Colonic mucosa (tissue), 4 donors: ENCODE measurements around the gene SAGE1. TPM values are rescaled to one million over a fixed set of nuclear protein-coding genes. Genes with fewer than 3 reads are reported as not detected.
"Not testable (repeated sequence)": the region's sequence is repeated elsewhere in the genome, so short reads cannot be mapped to it uniquely, and the experiment has no call there.

Experiments used
- DNase-seq: peaks from one replicate; pipeline ENCODE4 v3.0.0-alpha.2; 2020
- H3K27ac ChIP-seq: fragments of 200-600 bp; one replicate; pipeline ENCODE4 v1.8.0; 2021
- H3K27me3 ChIP-seq: fragments of 200-600 bp; one replicate; pipeline ENCODE4 v1.8.0; 2021
- H3K36me3 ChIP-seq: fragments of 200-600 bp; one replicate; pipeline ENCODE4 v1.8.0; 2021
- H3K4me1 ChIP-seq: fragments of 200-600 bp; one replicate; pipeline ENCODE4 v1.8.0; 2021; ENCODE audit warnings: mild to moderate bottlenecking
- H3K4me3 ChIP-seq: fragments of 200-600 bp; one replicate; pipeline ENCODE4 v1.8.0; 2021
- H3K9ac ChIP-seq, 2 donors: one replicate each; pipeline ENCODE4 v1.7.0; 2013; ENCODE audit warnings: control low read depth in 2 of 2, low read depth in 2 of 2, low read length in 2 of 2
- H3K9me3 ChIP-seq: fragments of 200-600 bp; one replicate; pipeline ENCODE4 v1.8.0; 2021
- intact Hi-C: fragments of 100-400 bp; cut with DNase I; formaldehyde crosslinking; loops from one replicate; pipeline ENCODE4 v1.14.1; 2022
- total RNA-seq, 2 donors: library from RNA; stranded (reverse); fragmentation: NEBNext Ultra II Directional in 1 of 2; extraction: Animal tissue kit (Norgen Biotek cat#: 25700) in 1 of 2; gene quantifications; one replicate each; pipeline ENCODE4 v1.2.1, GENCODE V29; 2021
- TF ChIP-seq, protein P1 (sequence below): fragments of 200-600 bp; IDR thresholded peaks from one replicate; pipeline ENCODE4 v1.8.0; 2022; ENCODE audit warnings: antibody characterized with exemption, mild to moderate bottlenecking
- donor health status: healthy.
- donor health status: DM: no; HTN: no; CAD: no.
- donor health status: DM: no; HTN: no; CAD: no.

The SAGE1 gene
- total RNA-seq, 2 donors from 2014 or later, result 0.07 TPM; not detected in 1

- TF ChIP-seq, protein P1, sequence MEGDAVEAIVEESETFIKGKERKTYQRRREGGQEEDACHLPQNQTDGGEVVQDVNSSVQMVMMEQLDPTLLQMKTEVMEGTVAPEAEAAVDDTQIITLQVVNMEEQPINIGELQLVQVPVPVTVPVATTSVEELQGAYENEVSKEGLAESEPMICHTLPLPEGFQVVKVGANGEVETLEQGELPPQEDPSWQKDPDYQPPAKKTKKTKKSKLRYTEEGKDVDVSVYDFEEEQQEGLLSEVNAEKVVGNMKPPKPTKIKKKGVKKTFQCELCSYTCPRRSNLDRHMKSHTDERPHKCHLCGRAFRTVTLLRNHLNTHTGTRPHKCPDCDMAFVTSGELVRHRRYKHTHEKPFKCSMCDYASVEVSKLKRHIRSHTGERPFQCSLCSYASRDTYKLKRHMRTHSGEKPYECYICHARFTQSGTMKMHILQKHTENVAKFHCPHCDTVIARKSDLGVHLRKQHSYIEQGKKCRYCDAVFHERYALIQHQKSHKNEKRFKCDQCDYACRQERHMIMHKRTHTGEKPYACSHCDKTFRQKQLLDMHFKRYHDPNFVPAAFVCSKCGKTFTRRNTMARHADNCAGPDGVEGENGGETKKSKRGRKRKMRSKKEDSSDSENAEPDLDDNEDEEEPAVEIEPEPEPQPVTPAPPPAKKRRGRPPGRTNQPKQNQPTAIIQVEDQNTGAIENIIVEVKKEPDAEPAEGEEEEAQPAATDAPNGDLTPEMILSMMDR, result no peak
- intact Hi-C loops, result no loop called here
- DNase-seq, result no peak
- Histone ChIP-seq H3K9me3 (no peaks in the 10 kb centered on the region), H3K27ac (no peak overlapping the region), H3K9ac (no peak overlapping the region), H3K27me3 (no peaks in the 10 kb centered on the region), H3K36me3 (no peaks in the 10 kb centered on the region), H3K4me3 (no peak overlapping the region), H3K4me1 (no peaks in the 10 kb centered on the region)
These were observed 735 bp upstream of the SAGE1 start for GRCh38 chrX:135892781-135893180.

DNA sequence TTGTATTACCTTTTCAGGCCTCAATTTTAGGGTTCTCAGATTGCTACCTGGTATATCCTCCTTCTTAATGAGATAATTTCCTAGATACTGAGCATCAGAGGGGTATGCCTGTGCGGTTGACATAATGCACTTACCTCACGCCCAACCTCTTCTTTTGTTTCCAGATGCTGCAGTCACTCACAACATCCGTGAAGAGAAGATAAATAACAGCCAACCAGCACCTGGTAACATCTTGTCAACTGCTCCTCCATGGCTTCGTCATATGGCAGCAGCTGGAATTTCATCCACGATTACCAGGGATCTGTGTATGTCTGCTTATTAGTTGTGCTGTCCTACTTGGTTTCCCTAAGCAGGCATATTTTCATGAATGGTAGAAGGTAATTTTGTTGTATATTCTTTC lies 16.7 kb downstream of the SAGE1 start:
- TF ChIP-seq, protein P1, result no peak
- no peak for DNase-seq
- intact Hi-C loops, result no loop called here
- no peak overlapping the region for H3K9ac ChIP-seq
- no peak overlapping the region for H3K27ac ChIP-seq
- no peak overlapping the region for H3K4me3 ChIP-seq
- H3K36me3 ChIP-seq, result no peaks in the 10 kb centered on the region
- no peaks in the 10 kb centered on the region for H3K9me3 ChIP-seq
- no peaks in the 10 kb centered on the region for H3K27me3 ChIP-seq
- no peaks in the 10 kb centered on the region for H3K4me1 ChIP-seq

GRCh38 chrX:135914404-135914803 lies 20.9 kb downstream of the SAGE1 start:
- TF ChIP-seq, protein P1, result no peak
- no peak overlapping the region for H3K4me3 ChIP-seq
- no peaks in the 10 kb centered on the region for H3K36me3 ChIP-seq
- no peak overlapping the region for H3K9ac ChIP-seq
- no peaks in the 10 kb centered on the region for H3K27me3 ChIP-seq
- H3K4me1 ChIP-seq, result no peaks in the 10 kb centered on the region
- no peak overlapping the region for H3K27ac ChIP-seq
- intact Hi-C loops, result no loop called here
- no peak for DNase-seq
- H3K9me3 ChIP-seq, result no peaks in the 10 kb centered on the region

GRCh38 chrX:135920516-135920915 lies 27.0 kb downstream of the SAGE1 start:
- intact Hi-C loops, DNase-seq, H3K27ac ChIP-seq: not testable (repeated sequence)

DNA sequence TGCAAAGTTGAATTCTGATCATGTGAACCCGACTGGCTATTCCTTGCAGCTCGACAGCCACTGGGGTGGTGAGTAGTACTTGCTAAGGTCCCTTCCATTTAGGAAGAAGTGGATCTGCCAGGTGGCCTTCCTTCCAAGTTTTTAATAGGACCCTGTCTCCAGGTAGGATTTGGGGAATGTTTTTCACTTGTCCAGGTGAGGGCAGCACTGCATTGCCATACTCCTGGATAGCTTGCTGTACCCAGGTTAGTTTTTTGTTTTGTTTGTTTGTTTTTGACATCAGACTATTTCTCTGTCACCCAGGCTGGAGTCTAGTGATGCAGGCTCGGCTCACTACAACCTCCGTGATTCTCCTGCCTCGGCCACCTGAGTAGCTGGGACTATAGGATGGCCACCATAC lies 29.8 kb downstream of the SAGE1 start:
- Histone ChIP-seq H3K9me3 (no peaks in the 10 kb centered on the region), H3K27ac (no peak overlapping the region), H3K9ac (no peak overlapping the region), H3K4me3 (no peak overlapping the region), H3K4me1 (no peaks in the 10 kb centered on the region), H3K27me3 (no peaks in the 10 kb centered on the region), H3K36me3 (no peaks in the 10 kb centered on the region)
- intact Hi-C loops, result no loop called here
- TF ChIP-seq, protein P1, result no peak
- no peak for DNase-seq

More at GRCh38 chrX:135920516-135920915, 27.0 kb downstream of the SAGE1 start:
- H3K4me1 ChIP-seq, H3K36me3 ChIP-seq, H3K9ac ChIP-seq, H3K27me3 ChIP-seq, H3K4me3 ChIP-seq, H3K9me3 ChIP-seq: not testable (repeated sequence)

- intact Hi-C loops, result no loop called here
- TF ChIP-seq, protein P1, result no peak
- no peak overlapping the region for H3K4me3 ChIP-seq
These were observed 34.4 kb downstream of the SAGE1 start for GRCh38 chrX:135927897-135928296.

More at GRCh38 chrX:135927897-135928296, 34.4 kb downstream of the SAGE1 start:
- no peak overlapping the region for H3K9ac ChIP-seq
- H3K27ac ChIP-seq, result no peak overlapping the region
- no peaks in the 10 kb centered on the region for H3K36me3 ChIP-seq
- H3K9me3 ChIP-seq, result no peaks in the 10 kb centered on the region
- DNase-seq, result no peak
- peaks cover 2% of the 10 kb centered on the region for H3K27me3 ChIP-seq
- H3K4me1 ChIP-seq, result no peaks in the 10 kb centered on the region
